Measurements from ENCODE around the gene FBXL14. TPM values are rescaled to one million over a fixed set of nuclear protein-coding genes. Genes with fewer than 3 reads are reported as not detected.
A peak's percentile ranks its signal among the peaks of the same experiment; 100 is the strongest.

Gene FBXL14
- total RNA-seq, 1 donor, result 11.2 TPM

- no peak for TF ChIP-seq CTCF (IDR thresholded peaks at IDR 0.05; ENCODE audit: insufficient read depth, low read length)
- no peak for DNase-seq (ENCODE audit: low read depth)
- peak overlapping the region; percentile 82 for H3K4me3 ChIP-seq (ENCODE audit: low read depth, low read length)
Observed at GRCh38 chr12:1593174-1594005, 991 bp downstream of the FBXL14 start.

DNA sequence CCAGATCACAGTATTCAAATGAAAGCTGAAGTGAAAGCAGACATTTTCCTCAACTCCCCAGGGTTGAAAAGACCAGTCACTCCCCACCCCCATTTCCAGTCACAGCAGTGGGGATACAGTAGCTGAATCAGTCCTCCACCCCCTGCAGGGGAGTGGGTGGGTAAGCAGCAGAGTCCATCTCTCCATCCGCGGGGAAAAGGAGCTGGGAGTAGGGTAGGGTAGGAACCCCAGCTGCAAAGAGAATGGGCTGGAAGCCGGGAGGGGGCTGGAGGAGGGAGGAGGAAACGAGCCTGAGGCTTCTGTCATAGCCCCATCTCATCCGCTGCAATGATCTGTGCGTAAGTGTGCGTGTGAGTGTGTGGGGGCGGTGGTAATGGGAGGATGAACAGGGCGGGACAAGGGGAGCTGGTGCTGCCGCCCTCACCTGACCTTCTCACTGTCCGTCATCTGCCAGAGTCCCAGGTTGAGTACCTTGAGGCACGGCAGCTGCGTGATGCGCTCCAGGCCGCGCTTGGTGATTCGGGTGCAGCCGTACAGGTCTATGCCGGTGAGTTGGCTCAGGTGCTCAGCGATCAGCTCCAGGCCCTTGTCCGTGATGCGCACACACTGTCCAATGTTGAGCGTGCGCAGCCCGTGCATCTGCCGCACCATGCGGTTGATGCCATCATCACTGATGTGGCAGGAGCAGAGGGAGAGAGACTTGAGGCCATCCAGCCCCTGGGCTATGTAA lies 1.8 kb downstream of the FBXL14 start:
- H3K4me3 ChIP-seq (ENCODE audit: low read depth, low read length), result peak overlapping the region; percentile 82
- DNase-seq (ENCODE audit: low read depth), result no peak
- TF ChIP-seq CTCF (IDR thresholded peaks at IDR 0.05; ENCODE audit: insufficient read depth, low read length), result peak; percentile 31

GRCh38 chr12:1591543-1591942 lies 2.8 kb downstream of the FBXL14 start:
- TF ChIP-seq CTCF (IDR thresholded peaks at IDR 0.05; ENCODE audit: insufficient read depth, low read length), result no peak
- no peak for DNase-seq (ENCODE audit: low read depth)
- peak overlapping the region; percentile 64 for H3K4me3 ChIP-seq (ENCODE audit: low read depth, low read length)

- peak; percentile 17 for TF ChIP-seq CTCF (IDR thresholded peaks at IDR 0.05; ENCODE audit: insufficient read depth, low read length)
- H3K4me3 ChIP-seq (ENCODE audit: low read depth, low read length), result peak overlapping the region; percentile 64
- no peak for DNase-seq (ENCODE audit: low read depth)
Observed at GRCh38 chr12:1591034-1591433, 3.3 kb downstream of the FBXL14 start.

DNA sequence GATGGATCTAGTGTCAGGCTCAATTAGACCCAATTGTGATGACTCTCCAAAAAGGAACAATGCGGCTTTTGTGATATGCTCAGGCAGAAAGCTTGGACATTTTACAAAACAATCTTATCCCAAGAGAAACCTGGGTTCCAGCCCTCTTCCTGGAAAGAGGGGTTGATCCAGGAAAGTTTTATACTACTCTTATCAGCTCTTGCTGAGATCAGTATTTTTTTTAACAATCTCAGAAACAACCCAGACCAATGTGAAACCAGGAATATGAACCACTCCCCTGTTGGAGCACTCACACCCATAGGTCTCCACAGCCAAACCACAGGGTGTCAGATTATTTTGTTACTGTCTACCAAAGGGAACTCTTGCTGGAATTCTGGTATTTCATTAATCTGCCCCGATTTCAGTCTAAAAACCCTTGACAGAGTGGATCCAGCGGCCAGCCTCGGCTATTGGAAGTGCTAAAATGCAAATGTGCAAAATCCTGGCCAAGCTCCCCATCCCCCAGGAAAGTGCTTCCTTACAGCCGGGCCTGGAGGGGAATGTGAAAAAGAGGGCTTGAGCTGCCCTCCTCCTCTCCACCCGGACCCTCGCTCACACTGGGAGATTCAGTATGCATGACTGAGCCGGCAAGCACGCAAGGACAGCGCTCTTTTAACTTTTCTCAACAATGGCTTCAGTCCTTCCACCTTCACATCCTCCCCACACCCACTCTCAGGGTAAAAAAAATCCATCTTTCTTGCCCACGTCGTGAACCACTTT lies 4.0 kb downstream of the FBXL14 start:
- peak; percentile 97 for DNase-seq (ENCODE audit: low read depth)
- no peak for TF ChIP-seq CTCF (IDR thresholded peaks at IDR 0.05; ENCODE audit: insufficient read depth, low read length)
- peak overlapping the region; percentile 64 for H3K4me3 ChIP-seq (ENCODE audit: low read depth, low read length)

DNA sequence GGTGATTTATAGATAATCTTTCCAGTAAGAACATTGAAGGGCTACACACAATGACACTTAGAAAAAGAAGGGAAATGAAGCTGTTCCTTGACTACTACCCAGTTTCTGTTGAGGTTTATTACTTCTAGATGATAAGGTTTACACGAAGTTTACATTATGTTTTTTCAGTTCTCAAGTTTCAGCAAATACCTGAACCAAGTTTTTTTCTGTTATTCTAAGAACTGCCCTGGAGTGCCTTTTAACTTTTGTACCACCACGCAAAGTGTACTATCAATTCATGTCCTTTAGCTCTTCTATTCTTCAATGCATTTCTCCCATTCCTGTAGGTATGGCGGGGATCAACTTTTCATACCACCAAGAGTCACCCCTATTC lies 5.8 kb downstream of the FBXL14 start:
- TF ChIP-seq CTCF (IDR thresholded peaks at IDR 0.05; ENCODE audit: insufficient read depth, low read length), result no peak
- no peak overlapping the region for H3K4me3 ChIP-seq (ENCODE audit: low read depth, low read length)
- no peak for DNase-seq (ENCODE audit: low read depth)

Measured in fibroblast of the aortic adventitia (primary cell).